ENCODE measurements around the gene MACROD2.

The MACROD2 gene

DNA sequence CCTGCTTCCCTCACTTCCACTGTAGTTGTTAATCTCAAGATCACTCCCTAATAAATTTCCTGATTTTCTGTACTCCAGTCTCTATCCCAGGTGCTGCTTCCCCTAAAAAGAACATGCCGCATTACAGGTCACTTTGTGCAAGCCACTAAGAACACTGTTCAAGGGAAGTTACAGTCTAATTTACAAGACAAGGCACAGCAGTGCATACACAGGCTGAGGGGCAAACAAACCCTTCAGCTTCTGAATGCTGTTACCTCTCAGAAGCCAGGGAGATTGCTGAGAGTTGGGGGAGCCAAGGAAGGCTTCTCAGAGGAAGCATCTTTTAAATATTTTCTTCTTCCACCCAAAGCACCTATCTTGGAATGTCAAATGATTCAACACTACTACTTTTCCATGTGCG is 787.4 kb downstream of the MACROD2 start:
- no peak for DNase-seq

DNA sequence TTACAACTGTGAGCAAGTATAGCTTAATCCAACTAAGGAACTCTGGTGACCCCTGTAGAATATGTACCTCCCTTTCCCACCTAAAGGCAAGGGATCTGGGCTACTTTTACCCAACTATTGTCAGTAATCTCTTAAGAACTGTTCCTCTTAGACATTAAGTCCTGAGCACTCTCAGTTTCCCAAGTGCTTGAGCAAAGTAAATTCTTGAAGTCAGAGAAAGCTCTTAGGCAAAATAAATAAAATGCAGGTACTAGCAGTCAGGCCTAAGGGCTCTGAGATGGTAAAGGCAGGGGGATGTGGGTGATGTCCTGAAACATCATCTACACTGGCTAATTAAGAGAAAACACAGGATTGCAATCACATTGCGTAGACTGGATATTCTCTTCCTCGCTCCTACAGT is 788.5 kb downstream of the MACROD2 start:
- DNase-seq, result no peak

GRCh38 chr20:14785065-14785743 is 789.9 kb downstream of the MACROD2 start:
- DNase-seq, result no peak

DNA sequence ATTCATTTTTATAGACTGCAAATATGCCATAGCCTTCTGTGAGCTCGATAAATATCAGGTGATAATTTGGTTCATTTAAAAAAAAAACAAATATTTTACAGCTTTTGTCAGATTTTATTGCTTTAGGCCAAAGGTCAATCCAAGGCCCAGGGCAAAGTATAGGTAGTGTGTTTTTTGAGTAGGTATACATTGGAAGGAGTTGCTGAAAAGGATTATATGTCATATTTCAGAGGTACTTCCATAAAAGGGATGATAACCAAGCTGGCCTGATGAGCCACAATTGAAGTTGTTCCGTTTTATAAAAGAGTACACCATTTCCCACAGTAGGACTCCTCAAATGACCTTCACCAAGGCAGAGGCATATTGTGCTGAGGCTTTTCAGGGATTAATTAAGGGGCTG is 794.9 kb downstream of the MACROD2 start:
- DNase-seq, result no peak

DNA sequence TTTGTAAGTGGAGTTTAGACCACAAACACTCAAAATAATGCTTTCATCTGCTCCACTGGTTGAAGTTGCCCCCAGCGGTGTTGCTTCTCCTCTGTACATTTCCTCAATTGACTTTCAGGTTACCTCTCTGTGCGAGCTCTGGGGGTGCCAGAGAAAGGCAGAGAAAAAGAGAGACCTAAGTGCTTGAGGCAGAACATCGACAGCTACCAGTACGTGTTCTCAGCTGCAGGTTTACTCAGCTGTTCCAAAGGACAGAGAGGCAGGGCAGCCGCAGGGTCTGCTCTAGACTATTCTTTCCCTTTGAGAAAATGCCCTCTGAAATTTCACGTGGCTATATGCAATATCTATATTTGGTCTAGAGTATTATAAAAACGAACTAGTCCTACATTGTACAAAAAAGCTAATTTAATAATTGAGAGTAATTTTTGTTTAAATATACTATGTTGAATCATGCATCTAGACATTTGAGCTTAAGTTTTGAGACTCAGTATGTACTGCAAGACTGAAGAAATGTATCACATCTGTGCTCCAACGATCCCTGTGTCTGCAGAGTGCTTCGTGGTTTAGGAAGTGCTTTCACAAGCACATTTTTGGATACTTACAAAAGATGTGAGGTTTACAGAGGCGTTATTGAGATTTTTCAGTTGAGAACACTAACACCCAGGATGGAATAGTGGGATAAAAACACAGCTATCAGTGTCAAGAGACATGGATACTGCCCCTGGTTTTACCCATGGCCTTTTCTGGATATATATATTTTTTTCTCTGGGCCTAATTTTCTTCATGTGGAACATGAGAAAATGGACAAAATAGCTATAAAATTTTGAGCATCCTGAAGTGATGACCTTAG is 795.7 kb downstream of the MACROD2 start:
- DNase-seq, result no peak

DNA sequence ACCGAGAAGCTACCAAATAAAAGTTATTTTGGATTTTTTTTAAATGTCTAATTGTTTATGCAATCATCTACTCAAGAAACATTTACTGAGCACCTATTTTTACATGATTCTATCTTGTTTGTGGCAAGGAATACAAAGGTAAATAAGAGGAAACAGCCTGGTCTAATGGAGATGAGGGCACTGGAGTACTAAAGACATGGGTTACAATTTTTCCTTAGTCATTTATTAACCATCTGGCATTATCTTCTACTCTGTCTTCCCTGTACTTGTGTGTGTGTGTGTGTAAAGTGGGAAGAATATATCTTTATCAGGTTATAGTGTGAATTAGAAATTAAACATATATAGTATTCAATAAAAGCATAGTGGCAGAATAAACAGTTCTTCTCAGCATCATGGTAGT is 797.6 kb downstream of the MACROD2 start:
- DNase-seq, result no peak

DNA sequence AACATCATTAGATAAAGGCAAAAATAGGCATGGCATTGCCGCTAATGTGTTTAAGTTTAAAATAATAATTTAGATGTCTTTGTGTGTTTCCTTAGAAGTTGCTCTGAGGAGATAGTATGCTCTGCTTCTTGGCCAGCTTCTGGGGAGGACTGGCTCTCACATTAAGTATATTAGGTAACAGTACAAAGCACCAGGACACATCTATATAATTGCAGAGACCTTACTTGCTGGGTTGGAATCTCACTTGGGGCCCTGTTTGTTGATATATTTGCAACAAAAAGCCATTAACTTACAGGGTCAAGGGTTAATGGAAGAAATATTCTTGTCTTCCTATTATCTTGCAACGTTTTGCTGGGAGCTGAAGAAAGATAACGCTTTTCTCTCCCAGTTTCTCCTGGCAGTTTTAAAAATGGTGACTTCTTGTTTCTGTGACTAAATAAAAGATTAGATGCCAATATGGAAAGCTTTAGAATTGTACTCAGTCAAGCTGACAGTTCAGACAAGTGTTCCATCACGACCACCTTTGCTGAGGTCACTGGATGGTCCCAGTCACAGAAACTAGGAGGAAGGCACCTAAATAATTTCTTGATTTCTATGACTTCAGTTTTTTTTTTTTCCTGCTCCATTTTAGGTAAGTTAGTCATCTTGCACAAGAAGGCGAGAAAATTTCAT is 804.4 kb downstream of the MACROD2 start:
- DNase-seq, result no peak

GRCh38 chr20:14800707-14801425 is 805.5 kb downstream of the MACROD2 start:
- DNase-seq, result no peak

DNA sequence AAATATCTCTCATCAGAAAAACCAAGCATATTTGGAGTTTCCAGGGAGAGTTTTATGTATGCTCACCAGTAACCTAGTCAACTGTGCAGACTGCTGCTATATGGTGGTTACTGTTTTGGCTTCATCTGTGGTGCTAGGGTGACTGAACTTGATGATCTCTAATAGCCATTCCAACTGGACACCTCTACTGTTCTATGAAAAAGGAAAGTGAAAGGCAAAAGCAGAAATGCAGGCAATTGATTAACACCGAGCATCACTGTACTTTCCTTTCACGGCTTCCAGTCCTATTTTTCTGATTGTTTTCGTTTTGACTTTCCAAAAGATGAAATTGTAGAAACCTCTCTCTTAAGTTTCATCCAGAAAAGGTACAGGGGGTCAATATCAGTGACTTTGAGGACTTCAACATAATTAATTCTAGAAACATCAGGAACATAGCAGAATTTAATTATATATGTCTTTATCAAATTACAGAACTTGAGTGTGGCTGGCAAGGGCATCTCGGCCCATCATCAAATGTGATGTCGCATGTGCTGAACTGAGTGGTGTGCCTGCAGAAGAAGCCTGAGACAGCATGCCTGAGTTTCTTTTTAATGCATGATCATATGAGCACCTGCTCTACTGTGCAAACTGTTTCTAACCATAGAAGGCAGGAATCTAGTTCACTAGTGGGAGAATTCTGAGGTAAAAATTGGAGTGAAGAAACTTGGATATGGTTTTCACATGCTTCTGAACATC is 806.4 kb downstream of the MACROD2 start:
- DNase-seq, result no peak

- DNase-seq, result no peak
Observed at GRCh38 chr20:14807224-14807623, 811.9 kb downstream of the MACROD2 start.

DNA sequence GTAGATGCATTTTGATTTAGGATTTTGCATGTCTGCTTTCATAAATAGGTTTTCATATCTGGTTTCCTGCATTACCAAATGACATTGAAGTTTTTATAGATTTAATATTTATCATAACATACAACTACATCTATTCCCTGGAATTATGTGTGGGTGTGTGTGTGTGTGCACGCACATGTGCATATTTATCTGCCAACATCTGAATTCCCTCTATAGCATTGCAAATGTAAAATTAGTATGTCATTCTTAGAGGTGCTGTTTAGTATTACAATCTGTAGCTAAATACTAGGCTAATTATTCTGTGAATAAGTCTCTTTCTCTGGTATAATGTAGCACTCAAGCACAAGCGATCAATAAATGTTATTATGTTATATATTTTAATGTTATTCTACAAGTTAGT is 820.0 kb downstream of the MACROD2 start:
- no peak for DNase-seq

DNA sequence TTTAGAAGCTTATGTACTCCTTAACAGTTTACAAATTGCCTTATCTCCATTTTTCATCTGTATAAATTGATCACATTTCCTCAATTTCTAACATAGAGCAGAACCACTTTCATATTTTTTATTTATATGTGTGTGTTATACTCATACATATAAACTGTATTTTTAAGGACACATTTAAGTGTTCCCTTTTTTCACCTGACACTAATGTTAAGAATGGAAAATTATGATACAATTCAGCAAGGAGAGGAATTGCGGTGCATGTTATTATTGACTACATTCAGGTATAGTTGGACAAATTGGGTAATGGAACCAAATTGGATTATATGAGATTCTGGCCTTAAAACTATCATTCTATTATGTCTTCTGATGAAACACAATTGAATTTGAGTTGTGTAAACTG is 821.2 kb downstream of the MACROD2 start:
- no peak for DNase-seq

GRCh38 chr20:14817101-14817500 is 821.8 kb downstream of the MACROD2 start:
- no peak for DNase-seq

DNA sequence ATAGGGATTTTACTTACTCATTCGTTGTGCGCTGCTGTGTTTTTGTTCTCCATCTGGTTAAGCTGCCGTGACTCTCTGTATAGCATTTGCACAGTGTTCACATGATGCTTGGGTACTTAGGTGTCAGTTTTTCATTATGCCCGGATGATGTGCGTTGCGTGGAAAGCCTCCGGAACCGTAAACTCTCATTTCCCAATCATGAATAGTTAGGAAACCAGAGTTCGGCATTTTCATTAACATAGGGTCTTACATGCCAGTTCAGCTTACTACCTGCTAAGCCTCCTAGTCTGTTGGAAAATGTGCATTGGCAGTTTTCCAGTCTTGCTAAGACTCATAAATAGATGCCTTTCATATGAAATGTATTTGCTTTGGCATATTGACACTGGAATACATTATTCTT is 825.5 kb downstream of the MACROD2 start:
- no peak for DNase-seq

DNA sequence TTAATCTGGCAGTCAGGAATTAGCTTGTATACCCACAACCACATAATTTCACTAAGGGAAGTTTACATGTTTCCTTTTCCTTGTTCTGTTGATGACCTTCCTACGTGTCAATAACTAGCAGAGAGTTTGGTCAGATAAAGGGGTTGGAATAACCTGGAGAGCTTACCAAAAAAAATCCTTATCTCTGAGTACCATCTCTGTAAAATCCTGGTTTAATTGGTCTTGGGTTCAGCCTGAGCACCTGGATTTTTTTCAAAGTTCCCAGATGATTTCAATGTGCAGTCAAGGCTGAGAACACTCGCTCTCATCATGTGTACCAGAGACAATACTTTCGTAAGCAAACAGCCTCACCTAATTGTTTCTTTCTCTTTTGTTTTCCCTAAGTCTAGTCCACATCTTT is 825.9 kb downstream of the MACROD2 start:
- no peak for DNase-seq

GRCh38 chr20:14824996-14825395 is 829.7 kb downstream of the MACROD2 start:
- DNase-seq, result no peak

GRCh38 chr20:14826543-14827313 is 831.4 kb downstream of the MACROD2 start:
- DNase-seq, result no peak

- no peak for DNase-seq
Observed at GRCh38 chr20:14828459-14828858, 833.1 kb downstream of the MACROD2 start.

GRCh38 chr20:14829906-14830305 is 834.6 kb downstream of the MACROD2 start:
- DNase-seq, result no peak

DNA sequence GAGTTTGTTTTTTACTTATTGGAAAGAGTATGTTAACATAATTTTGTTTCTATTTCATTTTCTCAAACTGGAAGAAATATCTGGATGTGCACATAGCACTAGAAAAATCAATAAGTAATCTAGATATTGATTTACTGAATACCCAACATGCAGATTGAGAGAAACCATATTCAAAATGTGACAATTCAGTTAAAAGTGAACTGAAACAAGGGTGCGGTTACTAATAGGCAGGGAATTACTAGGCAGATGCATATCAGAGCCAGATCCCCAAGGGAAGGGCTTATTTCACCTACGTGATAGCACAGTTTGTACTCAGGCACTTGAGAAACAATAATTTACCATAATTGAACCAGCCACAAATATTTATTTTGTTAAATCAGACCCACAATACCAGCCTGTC is 835.1 kb downstream of the MACROD2 start:
- no peak for DNase-seq

DNA sequence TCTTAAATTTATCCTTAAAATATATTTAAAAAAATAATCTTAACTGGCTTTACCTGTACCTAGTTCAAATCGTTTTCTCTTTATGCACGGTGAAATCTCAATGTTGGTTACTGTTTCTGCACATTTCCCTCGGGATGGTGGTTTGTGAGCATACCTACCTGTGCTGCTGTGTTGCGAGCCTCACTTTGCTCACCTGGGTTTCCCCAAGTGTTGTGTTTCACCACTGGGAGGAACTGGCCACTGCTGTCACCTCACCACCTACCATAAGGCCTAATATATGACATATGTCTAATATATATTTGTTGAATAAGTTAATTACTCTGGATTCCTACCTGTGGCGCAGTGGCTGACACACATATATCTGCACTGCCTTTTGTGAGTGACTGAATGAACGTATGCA is 835.6 kb downstream of the MACROD2 start:
- no peak for DNase-seq

DNA sequence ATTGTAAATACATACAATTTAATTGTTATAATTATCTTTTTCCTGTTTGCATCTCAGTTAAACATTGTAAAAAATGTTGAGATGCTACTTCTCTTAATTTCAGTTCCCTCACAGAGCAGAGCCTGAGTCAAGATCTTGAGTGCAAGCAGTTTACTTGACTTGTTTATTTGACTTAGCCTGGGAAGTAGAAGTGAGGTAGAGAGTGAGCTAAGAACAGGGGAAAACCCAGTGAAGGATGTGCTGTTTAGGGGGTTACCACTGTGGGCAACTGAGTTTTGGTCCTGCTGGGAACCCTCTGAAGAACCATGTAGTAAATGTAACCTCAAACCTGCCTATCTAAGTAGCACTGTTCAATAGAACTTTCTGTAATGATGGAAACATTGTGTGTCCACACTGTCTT is 837.3 kb downstream of the MACROD2 start:
- DNase-seq, result no peak

Data from NCI-H2107 (cell line).